ENCODE measurements around the gene TATDN2. TPM values are rescaled to one million over a fixed set of nuclear protein-coding genes. Genes with fewer than 3 reads are reported as not detected.

Gene TATDN2
- total RNA-seq, 2 donors from 2014 or later: 9.8 to 14.3 TPM

GRCh38 chr3:10327592-10327991, 79.3 kb downstream of the TATDN2 start:
- Histone ChIP-seq H3K4me3 (no peak overlapping the region), H3K27me3 (no peaks in the 10 kb centered on the region), H3K36me3 (no peaks in the 10 kb centered on the region), H3K27ac (no peak overlapping the region), H3K4me1 (no peaks in the 10 kb centered on the region), H3K9me3 (no peaks in the 10 kb centered on the region)
- DNase-seq (ENCODE audit: low spot score): no peak
- TF ChIP-seq CTCF (IDR thresholded peaks at IDR 0.05): no peak

- H3K4me1 ChIP-seq: no peaks in the 10 kb centered on the region
- no peak for DNase-seq (ENCODE audit: low spot score)
- no peak for TF ChIP-seq CTCF (IDR thresholded peaks at IDR 0.05)
- H3K36me3 ChIP-seq: no peaks in the 10 kb centered on the region
- H3K27me3 ChIP-seq: no peaks in the 10 kb centered on the region
- no peak overlapping the region for H3K27ac ChIP-seq
- no peaks in the 10 kb centered on the region for H3K9me3 ChIP-seq
- no peak overlapping the region for H3K4me3 ChIP-seq
Observed at GRCh38 chr3:10328460-10329071, 80.3 kb downstream of the TATDN2 start.

- Histone ChIP-seq H3K36me3 (no peaks in the 10 kb centered on the region), H3K4me3 (no peak overlapping the region), H3K9me3 (no peaks in the 10 kb centered on the region), H3K27ac (no peak overlapping the region), H3K4me1 (no peaks in the 10 kb centered on the region), H3K27me3 (no peaks in the 10 kb centered on the region)
- TF ChIP-seq CTCF (IDR thresholded peaks at IDR 0.05): no peak
- DNase-seq (ENCODE audit: low spot score): no peak
Observed at GRCh38 chr3:10329495-10330015, 81.3 kb downstream of the TATDN2 start.

GRCh38 chr3:10330319-10330718, 82.1 kb downstream of the TATDN2 start:
- Histone ChIP-seq H3K4me1 (no peaks in the 10 kb centered on the region), H3K4me3 (no peak overlapping the region), H3K9me3 (no peaks in the 10 kb centered on the region), H3K27ac (no peak overlapping the region), H3K27me3 (no peaks in the 10 kb centered on the region), H3K36me3 (no peaks in the 10 kb centered on the region)
- no peak for TF ChIP-seq CTCF (IDR thresholded peaks at IDR 0.05)
- DNase-seq (ENCODE audit: low spot score): no peak

MicroRNA genes within 50 kb of the gene (microRNA counts, 767-probe panel; counts per million panel counts)
- 0 to 1,837 counts per million in 2 donors for microRNA hsa-miR-378b

Small RNAs within 50 kb of the gene (microRNA-seq; reads per million reads assigned to microRNA genes)
- gene MIR378B (ENCODE audit: borderline number of aligned reads in 2 of 2, borderline replicate concordance in 1 of 2): 1.4 reads per million in 2 donors

Other genes with a start within 250 kb of the TATDN2 start
- gene FANCD2, start 222.0 kb upstream of the TATDN2 start, total RNA-seq: 1 to 10 TPM; 1.7 to 2.0 TPM
- gene FANCD2OS, start 140.2 kb upstream of the TATDN2 start, total RNA-seq: not detected
- gene BRK1, start 132.8 kb upstream of the TATDN2 start, total RNA-seq: 10 to 100 TPM; 58.3 to 94.3 TPM
- gene VHL, start 106.7 kb upstream of the TATDN2 start, total RNA-seq: 10 to 100 TPM; 14.1 to 16.5 TPM
- gene IRAK2, start 83.5 kb upstream of the TATDN2 start, total RNA-seq: 1 to 10 TPM; 1.1 to 2.8 TPM
- gene GHRL, start 44.5 kb downstream of the TATDN2 start, total RNA-seq: not detected
- gene SEC13, start 72.7 kb downstream of the TATDN2 start, total RNA-seq: 10 to 100 TPM; 59.3 to 76.1 TPM